Activated CD8-positive, alpha-beta memory T cell treated with anti-CD3 and anti-CD28 coated beads, Interleukin-2, amount 50 U/mL, for 1 hour (primary cell): Measurements from ENCODE around the gene KCNJ4.
"Not testable (repeated sequence)": the region's sequence is repeated elsewhere in the genome, so short reads cannot be mapped to it uniquely, and the experiment has no call there.

Experiments
- DNase-seq: peaks from one replicate; pipeline ENCODE4 v3.0.0-alpha.2; 2020; ENCODE audit errors: extremely low read depth

KCNJ4 gene

GRCh38 chr22:38386918-38387317 is 68.1 kb downstream of the KCNJ4 start:
- DNase-seq, result not testable (repeated sequence)

GRCh38 chr22:38383417-38383816 is 71.6 kb downstream of the KCNJ4 start:
- DNase-seq, result no peak

GRCh38 chr22:38381371-38381770 is 73.6 kb downstream of the KCNJ4 start:
- not testable (repeated sequence) for DNase-seq
